Neural progenitor cell (in vitro differentiated cells): Measurements from ENCODE around the gene DOCK4. TPM values are rescaled to one million over a fixed set of nuclear protein-coding genes. Genes with fewer than 3 reads are reported as not detected.

Experiments
- DNase-seq: peaks from one replicate; pipeline ENCODE4 v3.0.0-alpha.2; 2016; ENCODE audit warnings: low spot score
- H2AFZ ChIP-seq: fragments of 200-600 bp; sonication (generic); replicated peaks from 2 replicates; pipeline ENCODE4 v1.6.1; 2016; ENCODE audit warnings: antibody characterized with exemption
- H3F3A ChIP-seq: fragments of 200-600 bp; sonication (generic); 2 replicates; pipeline ENCODE4 v1.6.1; 2016; ENCODE audit warnings: antibody characterized with exemption, low read depth
- H3K27ac ChIP-seq: fragments of 200-600 bp; sonication (generic); 2 replicates; pipeline ENCODE4 v1.5.1; 2016; ENCODE audit warnings: mild to moderate bottlenecking
- H3K27me3 ChIP-seq: fragments of 200-600 bp; sonication (generic); 2 replicates; pipeline ENCODE4 v1.6.1; 2016; ENCODE audit warnings: mild to moderate bottlenecking, moderate library complexity
- H3K36me3 ChIP-seq: fragments of 200-600 bp; sonication (generic); 2 replicates; pipeline ENCODE4 v1.5.1; 2016
- H3K4me1 ChIP-seq: fragments of 200-600 bp; sonication (generic); 2 replicates; pipeline ENCODE4 v1.6.1; 2016; ENCODE audit warnings: mixed run types
- H3K4me2 ChIP-seq: fragments of 200-600 bp; sonication (generic); 2 replicates; pipeline ENCODE4 v1.6.1; 2016
- H3K4me3 ChIP-seq: fragments of 200-600 bp; sonication (generic); 2 replicates; pipeline ENCODE4 v1.5.1; 2016
- H3K79me2 ChIP-seq: fragments of 200-600 bp; sonication (generic); 2 replicates; pipeline ENCODE4 v1.6.1; 2016; ENCODE audit warnings: low read depth
- H3K9ac ChIP-seq: fragments of 200-600 bp; sonication (generic); 2 replicates; pipeline ENCODE4 v1.6.1; 2016
- H3K9me3 ChIP-seq: fragments of 200-600 bp; sonication (generic); 2 replicates; pipeline ENCODE4 v1.5.1; 2016; ENCODE audit warnings: low read depth
- H4K20me1 ChIP-seq: fragments of 200-600 bp; sonication (generic); 2 replicates; pipeline ENCODE4 v1.6.1; 2016; ENCODE audit warnings: low read depth
- H3K27ac Mint-ChIP-seq: 3 replicates; pipeline ENCODE4 v1.8.0; 2021; ENCODE audit warnings: mixed read lengths
- H3K27me3 Mint-ChIP-seq: 2 replicates; pipeline ENCODE4 v1.8.0; 2022; ENCODE audit warnings: low read depth, mild to moderate bottlenecking, inconsistent platforms, moderate library complexity, mixed read lengths; ENCODE audit not compliant: insufficient read depth
- H3K36me3 Mint-ChIP-seq: 3 replicates; pipeline ENCODE4 v1.8.0; 2021; ENCODE audit warnings: mixed read lengths
- H3K4me1 Mint-ChIP-seq: 3 replicates; pipeline ENCODE4 v1.8.0; 2021; ENCODE audit warnings: mixed read lengths
- H3K4me3 Mint-ChIP-seq: 3 replicates; pipeline ENCODE4 v1.8.0; 2021; ENCODE audit warnings: mild to moderate bottlenecking, moderate library complexity, mixed read lengths
- H3K9me3 Mint-ChIP-seq: 3 replicates; pipeline ENCODE4 v1.8.0; 2020; ENCODE audit warnings: mixed read lengths
- CTCF ChIP-seq: fragments of 200-600 bp; sonication (generic); IDR thresholded peaks from 2 replicates; pipeline ENCODE4 v1.5.1; 2017; ENCODE audit warnings: antibody characterized with exemption, mild to moderate bottlenecking
- EZH2 ChIP-seq: fragments of 200-600 bp; sonication (generic); IDR thresholded peaks from 2 replicates; pipeline ENCODE4 v1.6.1; 2017; ENCODE audit warnings: antibody characterized with exemption, mild to moderate bottlenecking, moderate library complexity
- EZH2phosphoT487 ChIP-seq: fragments of 200-600 bp; sonication (generic); IDR thresholded peaks from 2 replicates; pipeline ENCODE4 v1.6.1; 2017; ENCODE audit warnings: antibody characterized with exemption
- total RNA-seq: library from RNA; depleted of rRNA; stranded (reverse); fragments of >200 nt; gene quantifications from 2 replicates; pipeline ENCODE4 v1.2.3, GENCODE V29; 2015; ENCODE audit warnings: low replicate concordance

Gene DOCK4
- total RNA-seq, 1 donor from 2014 or later = 11.4 TPM

- Histone ChIP-seq H3K4me1 (no peaks in the 10 kb centered on the region), H3F3A (no peaks in the 10 kb centered on the region), H3K27me3 (no peaks in the 10 kb centered on the region), H3K4me3 (no peak overlapping the region), H3K9me3 (no peaks in the 10 kb centered on the region), H3K9ac (no peak overlapping the region), H2AFZ (no peak overlapping the region), H3K27ac (no peak overlapping the region), H3K4me2 (no peak overlapping the region), H3K36me3 (no peaks in the 10 kb centered on the region), H3K79me2 (no peaks in the 10 kb centered on the region), H4K20me1 (no peaks in the 10 kb centered on the region)
- Mint-ChIP-seq H3K36me3 (peaks cover 15% of the 10 kb centered on the region), H3K27me3 (peaks cover 2% of the 10 kb centered on the region), H3K27ac (no peak overlapping the region), H3K4me1 (peaks cover 18% of the 10 kb centered on the region), H3K9me3 (no peaks in the 10 kb centered on the region), H3K4me3 (no peak overlapping the region)
- DNase-seq = no peak
- TF ChIP-seq EZH2phosphoT487 (no peak), CTCF (no peak), EZH2 (no peak)
Observed at GRCh38 chr7:111866787-111867186, 339.4 kb downstream of the DOCK4 start.

GRCh38 chr7:111865430-111865829 lies 340.8 kb downstream of the DOCK4 start:
- H3F3A ChIP-seq = no peaks in the 10 kb centered on the region
- no peak overlapping the region for H2AFZ ChIP-seq
- no peaks in the 10 kb centered on the region for H3K4me1 ChIP-seq
- H3K27me3 ChIP-seq = no peaks in the 10 kb centered on the region
- Mint-ChIP-seq H3K4me3 (no peak overlapping the region), H3K27ac (no peak overlapping the region), H3K4me1 (peaks cover 18% of the 10 kb centered on the region), H3K36me3 (peaks cover 19% of the 10 kb centered on the region), H3K27me3 (peaks cover 2% of the 10 kb centered on the region), H3K9me3 (no peaks in the 10 kb centered on the region)
- TF ChIP-seq CTCF = no peak
- no peak for TF ChIP-seq EZH2phosphoT487
- no peak overlapping the region for H3K27ac ChIP-seq
- no peak overlapping the region for H3K4me2 ChIP-seq
- H3K9me3 ChIP-seq = no peaks in the 10 kb centered on the region
- DNase-seq = no peak
- H3K79me2 ChIP-seq = no peaks in the 10 kb centered on the region
- no peaks in the 10 kb centered on the region for H3K36me3 ChIP-seq
- no peak overlapping the region for H3K9ac ChIP-seq
- H4K20me1 ChIP-seq = no peaks in the 10 kb centered on the region
- no peak overlapping the region for H3K4me3 ChIP-seq

GRCh38 chr7:111864291-111864976 lies 341.8 kb downstream of the DOCK4 start:
- Histone ChIP-seq H3F3A (no peaks in the 10 kb centered on the region), H2AFZ (no peak overlapping the region), H3K36me3 (no peaks in the 10 kb centered on the region), H3K79me2 (no peaks in the 10 kb centered on the region), H3K4me3 (no peak overlapping the region), H3K9ac (no peak overlapping the region), H3K4me1 (no peaks in the 10 kb centered on the region), H4K20me1 (no peaks in the 10 kb centered on the region), H3K27ac (no peak overlapping the region), H3K9me3 (no peaks in the 10 kb centered on the region), H3K4me2 (no peak overlapping the region), H3K27me3 (no peaks in the 10 kb centered on the region)
- peaks cover 23% of the 10 kb centered on the region for H3K36me3 Mint-ChIP-seq
- DNase-seq = no peak
- H3K27me3 Mint-ChIP-seq = peaks cover 2% of the 10 kb centered on the region
- TF ChIP-seq EZH2phosphoT487 = no peak
- TF ChIP-seq CTCF = no peak
- no peak for TF ChIP-seq EZH2
- no peaks in the 10 kb centered on the region for H3K9me3 Mint-ChIP-seq
- peaks cover 18% of the 10 kb centered on the region for H3K4me1 Mint-ChIP-seq
- no peak overlapping the region for H3K4me3 Mint-ChIP-seq
- no peak overlapping the region for H3K27ac Mint-ChIP-seq
